H1 (cell line): ENCODE data around the gene BICD1. TPM values are rescaled to one million over a fixed set of nuclear protein-coding genes. Genes with fewer than 3 reads are reported as not detected.

ENCODE experiments used
- CTCF ChIA-PET: fragments of 300-600 bp; sonication (Branson Sonifier 250); formaldehyde crosslinking; loops from one replicate; lab custom pipeline; 2021; ENCODE audit not compliant: partially characterized antibody; lab: Charles Lee
- POLR2A ChIA-PET: fragments of 300-600 bp; sonication (Branson Sonifier 250); formaldehyde crosslinking; loops from one replicate; lab custom pipeline; 2021; ENCODE audit warnings: inconsistent platforms; ENCODE audit not compliant: partially characterized antibody; lab: Charles Lee
- DNase-seq, 2 experiments: peaks; one replicate each; pipeline versions ENCODE4 v3.0.0 to v3.0.0-alpha.2; 2010 to 2022; ENCODE audit warnings: low spot score in 2 of 2, low read depth in 1 of 2, mixed read lengths in 1 of 2
- FAIRE-seq: peaks from 2 replicates; lab custom pipeline; 2011; peaks lifted over from hg19 to GRCh38; lab: Jason Lieb, UNC
- H2AFZ ChIP-seq: 2 replicates; pipeline ENCODE4 v1.8.1; 2012; ENCODE audit warnings: low read length, inconsistent platforms
- H2AK5ac ChIP-seq: 2 replicates; pipeline ENCODE4 v1.6.1; 2013; ENCODE audit warnings: low read depth, low read length
- H2BK120ac ChIP-seq: replicated peaks from 2 replicates; pipeline ENCODE3; 2013; ENCODE audit warnings: low read depth, low read length, inconsistent platforms
- H2BK12ac ChIP-seq: 2 replicates; pipeline ENCODE4 v1.6.1; 2013; ENCODE audit warnings: low read depth, low read length
- H2BK15ac ChIP-seq: 2 replicates; pipeline ENCODE4 v1.6.1; 2013; ENCODE audit warnings: low read length
- H2BK20ac ChIP-seq: 2 replicates; pipeline ENCODE4 v1.6.1; 2013; ENCODE audit warnings: low read length
- H2BK5ac ChIP-seq: 2 replicates; pipeline ENCODE4 v1.6.1; 2013; ENCODE audit warnings: low read depth, low read length
- H3K14ac ChIP-seq: 2 replicates; pipeline ENCODE4 v1.6.1; 2013; ENCODE audit warnings: inconsistent platforms; ENCODE audit not compliant: insufficient read length
- H3K18ac ChIP-seq: 2 replicates; pipeline ENCODE4 v1.6.1; 2013; ENCODE audit warnings: low read length; ENCODE audit errors: extremely low read depth
- H3K23ac ChIP-seq: 2 replicates; pipeline ENCODE4 v1.6.1; 2013; ENCODE audit warnings: inconsistent platforms; ENCODE audit not compliant: insufficient read length
- H3K23me2 ChIP-seq: 2 replicates; pipeline ENCODE4 v1.6.1; 2013; ENCODE audit warnings: low read depth, low read length
- H3K27ac ChIP-seq: 2 replicates; pipeline ENCODE4 v1.6.1; 2011; ENCODE audit warnings: low read depth, low read length, inconsistent platforms
- H3K27me3 ChIP-seq, 4 experiments: replicated peaks in 1 of 4; 1 replicate in 1 of 4; 2 replicates in 3 of 4; pipeline versions ENCODE4 v1.6.1 to v1.8.1; 2011 to 2013; ENCODE audit warnings: low read length in 3 of 4, mild to moderate bottlenecking in 3 of 4, inconsistent platforms in 2 of 4, mixed read lengths in 2 of 4, moderate library complexity in 1 of 4; ENCODE audit not compliant: control insufficient read depth in 3 of 4, insufficient read depth in 3 of 4; ENCODE audit errors: extremely low read depth in 1 of 4
- H3K36me3 ChIP-seq, 4 experiments: 2 replicates each; pipeline versions ENCODE4 v1.6.1 to v1.8.1; 2011 to 2013; ENCODE audit warnings: mild to moderate bottlenecking in 4 of 4, low read length in 3 of 4, moderate library complexity in 2 of 4, control low read depth in 1 of 4, inconsistent platforms in 1 of 4; ENCODE audit not compliant: insufficient read depth in 4 of 4, control insufficient read depth in 2 of 4
- H3K4ac ChIP-seq: replicated peaks from 2 replicates; pipeline ENCODE3; 2013; ENCODE audit warnings: low read length, low read depth, mixed read lengths, inconsistent platforms; ENCODE audit not compliant: insufficient read length
- H3K4me1 ChIP-seq, 4 experiments: replicated peaks in 1 of 4; 1 replicate in 1 of 4; 2 replicates in 3 of 4; pipeline versions ENCODE4 v1.6.1 to v1.8.1; 2011 to 2013; ENCODE audit warnings: low read length in 3 of 4, inconsistent platforms in 2 of 4, mixed read lengths in 1 of 4; ENCODE audit not compliant: insufficient read depth in 4 of 4, control insufficient read depth in 3 of 4
- H3K4me2 ChIP-seq, 2 experiments: 2 replicates each; pipeline versions ENCODE4 v1.6.1 to v1.8.1; 2011 to 2013; ENCODE audit warnings: low read depth in 2 of 2, low read length in 2 of 2, control low read depth in 1 of 2, inconsistent platforms in 1 of 2, mild to moderate bottlenecking in 1 of 2; ENCODE audit not compliant: insufficient read depth in 1 of 2
- H3K4me3 ChIP-seq, 4 experiments: fragments of 200-600, 300-600 bp in 1 of 4; sonication (generic), shearing (Covaris generic), sonication (Bioruptor Twin) in 1 of 4; 2 replicates each; pipeline versions ENCODE4 v1.5.1 to v1.8.1; 2011 to 2016; ENCODE audit warnings: low read length in 4 of 4, low read depth in 3 of 4, control low read depth in 2 of 4, inconsistent platforms in 2 of 4, mild to moderate bottlenecking in 2 of 4, mixed read lengths in 1 of 4, moderate library complexity in 1 of 4; ENCODE audit not compliant: insufficient read depth in 2 of 4; ENCODE audit errors: extremely low read depth in 1 of 4
- H3K56ac ChIP-seq: replicated peaks from 2 replicates; pipeline ENCODE3; 2013; ENCODE audit warnings: low read depth, mild to moderate bottlenecking, mixed read lengths, low read length, inconsistent platforms; ENCODE audit not compliant: insufficient read length
- H3K79me1 ChIP-seq: 2 replicates; pipeline ENCODE4 v1.6.1; 2013; ENCODE audit warnings: low read depth, low read length, control low read depth
- H3K79me2 ChIP-seq, 2 experiments: 2 replicates each; pipeline versions ENCODE4 v1.6.1 to v1.8.1; 2012 to 2013; ENCODE audit warnings: low read length in 2 of 2, mild to moderate bottlenecking in 2 of 2, inconsistent platforms in 1 of 2; ENCODE audit not compliant: insufficient read depth in 2 of 2, control insufficient read depth in 1 of 2
- H3K9ac ChIP-seq, 4 experiments: replicated peaks in 1 of 4; 1 replicate in 1 of 4; 2 replicates in 3 of 4; pipeline versions ENCODE4 v1.6.1 to v1.8.1; 2011 to 2013; ENCODE audit warnings: low read depth in 3 of 4, low read length in 3 of 4, control low read depth in 2 of 4, mild to moderate bottlenecking in 2 of 4, moderate library complexity in 2 of 4, inconsistent platforms in 1 of 4; ENCODE audit errors: extremely low read depth in 1 of 4
- H3K9me3 ChIP-seq, 2 experiments: 2 replicates each; pipeline versions ENCODE4 v1.6.1 to v1.8.1; 2012 to 2013; ENCODE audit warnings: mild to moderate bottlenecking in 2 of 2, moderate library complexity in 2 of 2, control low read depth in 1 of 2, inconsistent platforms in 1 of 2, low read depth in 1 of 2, low read length in 1 of 2, mixed read lengths in 1 of 2; ENCODE audit not compliant: insufficient read depth in 2 of 2
- H4K20me1 ChIP-seq, 2 experiments: replicated peaks in 1 of 2; 2 replicates each; pipeline versions ENCODE3 to v1.8.1; 2011 to 2013; ENCODE audit warnings: inconsistent platforms in 2 of 2, low read length in 2 of 2, mild to moderate bottlenecking in 1 of 2; ENCODE audit not compliant: insufficient read depth in 2 of 2, control insufficient read depth in 1 of 2
- H4K5ac ChIP-seq: 2 replicates; pipeline ENCODE4 v1.6.1; 2013; ENCODE audit warnings: low read length, low read depth, mixed read lengths, inconsistent platforms; ENCODE audit not compliant: insufficient read length
- H4K8ac ChIP-seq: 2 replicates; pipeline ENCODE4 v1.8.0; 2013; ENCODE audit warnings: mild to moderate bottlenecking, moderate library complexity, low read length, inconsistent platforms; ENCODE audit not compliant: insufficient read depth; ENCODE audit errors: extremely low read depth
- H4K91ac ChIP-seq: replicated peaks from 2 replicates; pipeline ENCODE3; 2013; ENCODE audit warnings: low read length, mixed read lengths, inconsistent platforms; ENCODE audit not compliant: insufficient read length
- CHD1 ChIP-seq: IDR thresholded peaks from 2 replicates; pipeline ENCODE4 v1.6.1; 2012; ENCODE audit warnings: low read depth, low read length, improper control_type of control experiment
- EGR1 ChIP-seq: IDR thresholded peaks from 2 replicates; pipeline ENCODE4 v1.6.1; 2011; ENCODE audit warnings: low read depth, low read length, borderline replicate concordance
- GTF2F1 ChIP-seq: IDR thresholded peaks from 2 replicates; pipeline ENCODE4 v1.6.1; 2012; ENCODE audit warnings: low read depth, low read length, improper control_type of control experiment, borderline replicate concordance
- JUND ChIP-seq: IDR thresholded peaks from 2 replicates; pipeline ENCODE4 v1.6.1; 2011; ENCODE audit warnings: mild to moderate bottlenecking, improper control_type of control experiment, low read length
- MAX ChIP-seq: IDR thresholded peaks from 2 replicates; pipeline ENCODE4 v1.6.1; 2012; ENCODE audit warnings: inconsistent platforms
- POLR2A ChIP-seq, 2 experiments: IDR thresholded peaks; 1 replicate in 1 of 2; 2 replicates in 1 of 2; pipeline ENCODE4 v1.6.1; 2011; ENCODE audit warnings: low read depth in 2 of 2, low read length in 2 of 2, mild to moderate bottlenecking in 2 of 2; ENCODE audit errors: control extremely low read depth in 1 of 2
- RBBP5 ChIP-seq: IDR thresholded peaks from 2 replicates; pipeline ENCODE4 v1.7.1; 2012; ENCODE audit warnings: low read depth, mild to moderate bottlenecking, inconsistent platforms, low read length, moderate library complexity, borderline replicate concordance
- SAP30 ChIP-seq: fragments of 300-600 bp; sonication (generic); IDR thresholded peaks from 2 replicates; pipeline ENCODE4 v1.7.1; 2012; ENCODE audit warnings: low read length, moderate library complexity, mild to moderate bottlenecking, inconsistent platforms; ENCODE audit not compliant: insufficient read depth, insufficient replicate concordance
- SP2 ChIP-seq: IDR thresholded peaks from 2 replicates; pipeline ENCODE4 v1.6.1; 2012; ENCODE audit warnings: mild to moderate bottlenecking, low read length, inconsistent platforms
- TAF7 ChIP-seq: optimal IDR thresholded peaks from 2 replicates; pipeline ENCODE3; 2011; ENCODE audit warnings: low read depth, mild to moderate bottlenecking, inconsistent platforms, low read length, moderate library complexity, borderline replicate concordance
- TEAD4 ChIP-seq: IDR thresholded peaks from 2 replicates; pipeline ENCODE4 v1.6.1; 2012; ENCODE audit warnings: low read depth, low read length, inconsistent platforms, mixed read lengths
- WGBS, 2 experiments: shearing (Covaris generic) in 1 of 2; methylation state at CpG; one replicate each; pipeline versions ENCODE4 v1.1.6 to v1.1.7; 2013 to 2015; ENCODE audit warnings: low lambda C conversion rate in 2 of 2, mixed read lengths in 2 of 2, inconsistent platforms in 1 of 2, low coverage in 1 of 2, missing lambda C conversion rate in 1 of 2; ENCODE audit not compliant: insufficient replicate concordance in 2 of 2, insufficient coverage in 1 of 2, insufficient read length in 1 of 2; ENCODE audit errors: extremely low coverage in 1 of 2, missing lambda C conversion rate in 1 of 2; 5-methylcytosine and 5-hydroxymethylcytosine counted together
- polyA plus RNA-seq, 7 experiments: library from polyadenylated mRNA; depleted of rRNA in 3 of 7; stranded (reverse) in 5 of 7; unstranded in 2 of 7; fragments of >200 nt in 5 of 7; fragments of 200-250 nt in 2 of 7; gene quantifications; 1 replicate in 5 of 7; 2 replicates in 1 of 7; 4 replicates in 1 of 7; pipeline versions ENCODE4 v1.2.1 to v1.2.3, GENCODE V29; 2011 to 2013; ENCODE audit warnings: missing spikeins in 2 of 7, mixed read lengths in 2 of 7
- total RNA-seq: library from RNA; stranded (reverse); fragmentation: NEBNext Ultra II Directional; extraction: Animal tissue kit (Norgen Biotek cat#: 25700); gene quantifications from 2 replicates; pipeline ENCODE4 v1.2.1, GENCODE V29; 2021

BICD1 gene
- total and polyA plus RNA-seq, 2 of the 8 experiments (the other 6 are each of a cell fraction or from before 2014, with no cell fraction given) = 34.1 to 58.4 TPM

- Histone ChIP-seq H3K14ac (no peak overlapping the region), H4K8ac (no peak overlapping the region), H3K18ac (peak overlapping the region; percentile 24; the same call in 1 of the 2 replicates), H3K79me2 (peaks cover 4 to 65% of the 10 kb centered on the region in 2 experiments; a peak in 3 of 4 replicates), H3K23ac (no peak overlapping the region), H3K27me3 (no peaks in the 10 kb centered on the region), H3K36me3 (no peaks in the 10 kb centered on the region), H2BK5ac (no peak overlapping the region), H4K20me1 (peaks cover 0 to 3% of the 10 kb centered on the region in 2 experiments), H3K4me2 (no peak overlapping the region), H2AK5ac (no peak overlapping the region), H3K79me1 (peaks cover 3% of the 10 kb centered on the region; the same call in 1 of the 2 replicates), H3K9me3 (no peaks in the 10 kb centered on the region), H4K5ac (no peak overlapping the region), H2AFZ (no peak overlapping the region), H3K23me2 (peaks cover 3% of the 10 kb centered on the region; the same call in 1 of the 2 replicates), H3K56ac (no peak overlapping the region), H4K91ac (no peak overlapping the region), H3K4me1 (peaks cover 2 to 17% (median 10%) of the 10 kb centered on the region in 4 experiments; a peak in 4 of 7 replicates), H2BK15ac (no peak overlapping the region), H2BK120ac (no peak overlapping the region), H2BK20ac (no peak overlapping the region), H3K4me3 (no peak overlapping the region), H3K4ac (no peak overlapping the region), H3K27ac (no peak overlapping the region), H3K9ac (no peak overlapping the region), H2BK12ac (no peak overlapping the region)
- ChIA-PET CTCF (no interaction called here), POLR2A (interaction anchor here (0.9 to 1.3 kb wide), 3 partner anchors 29 to 41 kb away, joined by 3 to 4 read pairs (median 3); no protein-coding TSS in a partner anchor)
- DNase-seq = no peak
- WGBS, 2 experiments = 85% methylated on average over 2 of the region's 2 CpGs; no CpG with 5 or more reads in 1 of the 2 experiments
- TF ChIP-seq TEAD4 (no peak), EGR1 (no peak), SAP30 (no peak), CHD1 (no peak), GTF2F1 (no peak), JUND (no peak), RBBP5 (no peak), SP2 (no peak), MAX (no peak), POLR2A (IDR thresholded peaks at IDR 0.05; ENCODE audit: control extremely low read depth in 1 of 2, low read depth in 2 of 2, low read length in 2 of 2) (no peak), TAF7 (no peak)
- FAIRE-seq = no peak
Observed at GRCh38 chr12:32135967-32136366, 29.3 kb downstream of the BICD1 start.
